HepG2 (cell line): ENCODE measurements around the gene RNU2-63P. TPM values are rescaled to one million over a fixed set of nuclear protein-coding genes. Genes with fewer than 3 reads are reported as not detected.
"Not testable (repeated sequence)": the region's sequence is repeated elsewhere in the genome, so short reads cannot be mapped to it uniquely, and the experiment has no call there.

Experiments
- ATAC-seq: fragments of 200-7000 bp; cut with Tn5 transposase; 3 replicates; pipeline ENCODE4 v1.9.1; 2020; ENCODE audit warnings: mild to moderate bottlenecking, moderate library complexity
- BruUV-seq: library from RNA; stranded (reverse); fragments of 400-500 nt; replicated peaks from 2 replicates; lab custom pipeline; 2021; lab: Mats Ljungman, UMichigan
- CTCF ChIA-PET: fragments of 300-600 bp; formaldehyde crosslinking; extraction: SDS; loops from one replicate; lab custom pipeline; 2021; ENCODE audit warnings: low total read pairs, inconsistent platforms, low intra/inter-chr PET ratio; lab: Yijun Ruan, JAX
- POLR2A ChIA-PET: fragments of 350-600 bp; sonication (Branson Sonifier 250); formaldehyde crosslinking; loops from one replicate; lab custom pipeline; 2020; ENCODE audit warnings: antibody characterized with exemption, inconsistent platforms; lab: Yijun Ruan, JAX
- DNase-seq: peaks from one replicate; pipeline ENCODE4 v3.0.0-alpha.2; 2015; ENCODE audit warnings: low spot score
- FAIRE-seq: peaks from 3 replicates; lab custom pipeline; 2011; peaks lifted over from hg19 to GRCh38; lab: Jason Lieb, UNC
- H2AFZ ChIP-seq: one replicate; pipeline ENCODE4 v1.6.1; 2011; ENCODE audit warnings: low read length, inconsistent platforms
- H3K27ac ChIP-seq: fragments of 300-600 bp; 3 replicates; pipeline ENCODE4 v1.8.0; 2011; ENCODE audit warnings: mixed run types, mild to moderate bottlenecking, mixed read lengths, low read length, inconsistent platforms; ENCODE audit not compliant: insufficient read depth; ENCODE audit errors: extremely low read length
- H3K27me3 ChIP-seq, 2 experiments: fragments of 200-600 bp in 1 of 2; 2 replicates in 1 of 2; 3 replicates in 1 of 2; pipeline versions ENCODE4 v1.6.0 to v1.8.0; 2011; ENCODE audit warnings: low read length in 2 of 2, mild to moderate bottlenecking in 2 of 2, moderate library complexity in 2 of 2, inconsistent platforms in 1 of 2; ENCODE audit not compliant: insufficient read depth in 2 of 2, control insufficient read depth in 1 of 2
- H3K36me3 ChIP-seq, 2 experiments: fragments of 200-600 bp in 1 of 2; replicated peaks in 1 of 2; 2 replicates in 1 of 2; 3 replicates in 1 of 2; pipeline versions ENCODE4 v1.5.1 to v1.8.0; 2011; ENCODE audit warnings: low read length in 2 of 2, inconsistent platforms in 1 of 2; ENCODE audit not compliant: insufficient read depth in 2 of 2, control insufficient read depth in 1 of 2
- H3K4me1 ChIP-seq: 2 replicates; pipeline ENCODE4 v1.5.1; 2012; ENCODE audit warnings: low read length, inconsistent platforms; ENCODE audit not compliant: insufficient read depth
- H3K4me2 ChIP-seq: 2 replicates; pipeline ENCODE4 v1.6.0; 2011; ENCODE audit warnings: low read depth, low read length, inconsistent platforms
- H3K4me3 ChIP-seq, 3 experiments: fragments of 200-600 bp in 1 of 3; sonication (generic), shearing (Covaris generic) in 1 of 3; replicated peaks in 1 of 3; 2 replicates each; pipeline ENCODE4 v1.5.1; 2011 to 2016; ENCODE audit warnings: low read length in 3 of 3, inconsistent platforms in 2 of 3, low read depth in 2 of 3, mild to moderate bottlenecking in 2 of 3, control low read depth in 1 of 3, mixed read lengths in 1 of 3; ENCODE audit not compliant: insufficient read depth in 1 of 3
- H3K79me2 ChIP-seq: one replicate; pipeline ENCODE4 v1.6.1; 2011; ENCODE audit warnings: low read length, inconsistent platforms; ENCODE audit not compliant: insufficient read depth
- H3K9ac ChIP-seq: 2 replicates; pipeline ENCODE4 v1.6.0; 2011; ENCODE audit warnings: mild to moderate bottlenecking, low read depth, low read length, inconsistent platforms; ENCODE audit not compliant: insufficient read depth
- H3K9me3 ChIP-seq: 2 replicates; pipeline ENCODE4 v1.5.1; 2012; ENCODE audit warnings: mild to moderate bottlenecking, low read length
- H4K20me1 ChIP-seq: 2 replicates; pipeline ENCODE4 v1.6.0; 2011; ENCODE audit warnings: inconsistent platforms, mild to moderate bottlenecking, low read length, moderate library complexity; ENCODE audit not compliant: insufficient read depth
- ARID2 ChIP-seq: sonication (generic); formaldehyde crosslinking; IDR thresholded peaks from 2 replicates; pipeline ENCODE4 v1.8.1; 2022; ENCODE audit warnings: mild to moderate bottlenecking, missing genetic modification reagents, borderline replicate concordance
- RFX3 ChIP-seq: IDR thresholded peaks from 2 replicates; pipeline ENCODE4 v1.6.1; 2016; ENCODE audit warnings: missing biosample characterization, missing genetic modification reagents
- SMYD3 ChIP-seq: sonication (generic); formaldehyde crosslinking; IDR thresholded peaks from 2 replicates; pipeline ENCODE4 v1.8.1; 2023; ENCODE audit warnings: mild to moderate bottlenecking, missing genetic modification reagents
- SNAPC2 ChIP-seq: sonication (generic); formaldehyde crosslinking; IDR thresholded peaks from 2 replicates; pipeline ENCODE4 v1.8.1; 2022; ENCODE audit warnings: mild to moderate bottlenecking, missing genetic modification reagents
- ZSCAN25 ChIP-seq: sonication (generic); formaldehyde crosslinking; IDR thresholded peaks from 2 replicates; pipeline ENCODE4 v1.8.0; 2022; ENCODE audit warnings: mild to moderate bottlenecking, missing genetic modification reagents
- WGBS: methylation state at CpG from one replicate; pipeline ENCODE4 v1.1.6; 2017; ENCODE audit warnings: low lambda C conversion rate; 5-methylcytosine and 5-hydroxymethylcytosine counted together
- in situ Hi-C: cut with HindIII; loops from 2 replicates; pipeline ENCODE4 v1.10.0; 2017; ENCODE audit warnings: low pct_unique_long_range_greater_than_20kb; ENCODE audit not compliant: extremely low pct_ligation_motif_present
- intact Hi-C: fragments of 100-400 bp; cut with micrococcal nuclease; formaldehyde crosslinking; loops from one replicate; pipeline ENCODE4 v1.10.0; 2022; ENCODE audit not compliant: unreplicated experiment
- polyA plus RNA-seq, 8 experiments: library from polyadenylated mRNA; depleted of rRNA in 3 of 8; stranded (reverse) in 7 of 8; unstranded in 1 of 8; fragments of >200 nt; fragmentation: Illumina TruSeq in 4 of 8; extraction: Trizol in 4 of 8; gene quantifications; 2 replicates each; pipeline versions ENCODE4 v1.2.1 to v1.2.3, GENCODE V29; 2011 to 2016; ENCODE audit warnings: low read depth in 4 of 8, missing spikeins in 1 of 8, mixed read lengths in 1 of 8; ENCODE audit not compliant: insufficient read depth in 1 of 8
- total RNA-seq, 5 experiments: library from RNA; depleted of rRNA; stranded (reverse); fragments of >200 nt; fragmentation: Illumina TruSeq; extraction: Trizol; gene quantifications; 2 replicates each; pipeline ENCODE4 v1.2.3, GENCODE V29; 2016; ENCODE audit warnings: low read depth in 1 of 5

The RNU2-63P gene
- total and polyA plus RNA-seq, 2 of the 13 experiments (the other 11 are each of a cell fraction or from before 2014, with no cell fraction given), result 6.8 TPM; not detected in 1

GRCh38 chr2:88018077-88018805, 1.9 kb upstream of the RNU2-63P start:
- intact Hi-C loops, result loop anchor here (5.0 kb wide), 1 partner anchor 109 kb away; the partner anchor contains the start of gene FABP1
- H3K27ac ChIP-seq, FAIRE-seq, H3K36me3 ChIP-seq, ATAC-seq, H3K9me3 ChIP-seq, DNase-seq, in situ Hi-C loops, CTCF ChIA-PET, H4K20me1 ChIP-seq, BruUV-seq, H3K27me3 ChIP-seq, H3K79me2 ChIP-seq, H2AFZ ChIP-seq: not testable (repeated sequence)
- Histone ChIP-seq H3K4me3 (peak overlapping the region; percentile 77 to 91 (median 77); a peak in 5 of 6 replicates), H3K4me2 (peak overlapping the region; percentile 95), H3K4me1 (peaks cover 39% of the 10 kb centered on the region), H3K9ac (peak overlapping the region; percentile 93)
- POLR2A ChIA-PET, result interaction anchor here (0.8 to 4.1 kb wide), 4 partner anchors 13 to 120 kb away, joined by 3 to 20 read pairs (median 8); partner anchors contain the start of gene FABP1
- TF ChIP-seq RFX3 (CRISPR knock-in tag) (peak; percentile 30; the same call in 1 of the 2 replicates), ARID2 (CRISPR knock-in tag) (0 out of 2 replicates have a peak, but pooled peaks have one; percentile 2)
- WGBS, result 54% methylated on average over 11 of the region's 11 CpGs

DNA sequence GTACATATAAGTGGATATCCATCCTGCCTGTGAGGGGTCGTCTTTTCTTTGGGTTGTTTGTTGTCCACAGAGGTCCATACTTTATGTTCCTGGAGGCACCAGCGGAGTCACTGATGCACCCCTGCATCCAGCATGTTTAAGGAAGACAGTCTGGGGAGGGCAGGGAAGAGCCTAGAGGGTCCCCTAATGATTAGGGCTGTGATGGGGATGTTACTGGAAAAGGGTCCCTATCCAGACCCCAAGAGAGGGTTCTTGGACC, 1.4 kb upstream of the RNU2-63P start:
- 3% methylated on average over 2 of the region's 2 CpGs for WGBS
- peak overlapping the region; percentile 95 for H3K4me2 ChIP-seq
- H3K27ac ChIP-seq, result peak overlapping the region; percentile 96
- BruUV-seq, H2AFZ ChIP-seq, H3K36me3 ChIP-seq, CTCF ChIA-PET: not testable (repeated sequence)
- POLR2A ChIA-PET, result interaction anchor here (0.8 to 4.1 kb wide), 9 partner anchors 14 to 142 kb away, joined by 3 to 35 read pairs (median 15); partner anchors contain the start of gene FABP1
- intact Hi-C loops, result loop anchor here (1.0 to 5.0 kb wide), 2 partner anchors 110 to 143 kb away; partner anchors contain the start of gene FABP1
- peak; percentile 42; the same call in 1 of the 2 replicates for TF ChIP-seq ZSCAN25 (CRISPR knock-in tag)
- peak; percentile 85; the same call in 1 of the 2 replicates for TF ChIP-seq SNAPC2
- 0 out of 2 replicates have a peak, but pooled peaks have one; percentile 47 for TF ChIP-seq ARID2 (CRISPR knock-in tag)
- TF ChIP-seq SMYD3 (CRISPR knock-in tag), result 0 out of 2 replicates have a peak, but pooled peaks have one; percentile 44
- TF ChIP-seq, all 625 proteins: peak for 4; not testable (repeated sequence) for 621
- DNase-seq, H4K20me1 ChIP-seq, in situ Hi-C loops, FAIRE-seq, H3K27me3 ChIP-seq, H3K79me2 ChIP-seq, ATAC-seq, H3K9me3 ChIP-seq: not testable (repeated sequence)
- peaks cover 39% of the 10 kb centered on the region for H3K4me1 ChIP-seq
- H3K4me3 ChIP-seq, result peak overlapping the region; percentile 77 to 91 (median 77)
- peak overlapping the region; percentile 93 for H3K9ac ChIP-seq
